Bronchial epithelial cell (primary cell): ENCODE data around the gene NFKBIB. TPM values are rescaled to one million over a fixed set of nuclear protein-coding genes. Genes with fewer than 3 reads are reported as not detected.

Experiments
- DNase-seq: peaks from one replicate; pipeline ENCODE4 v3.0.0-alpha.2; 2010; ENCODE audit warnings: low read depth
- FAIRE-seq: peaks from 2 replicates; lab custom pipeline; 2011; peaks lifted over from hg19 to GRCh38; lab: Jason Lieb, UNC
- H3K27me3 ChIP-seq: 2 replicates; pipeline ENCODE4 v1.5.1; 2011; ENCODE audit warnings: low read length; ENCODE audit not compliant: control insufficient read depth, insufficient read depth
- H3K36me3 ChIP-seq: 2 replicates; pipeline ENCODE4 v1.5.1; 2011; ENCODE audit warnings: low read length; ENCODE audit not compliant: control insufficient read depth, insufficient read depth
- H3K4me3 ChIP-seq: 2 replicates; pipeline ENCODE4 v1.5.1; 2011; ENCODE audit warnings: mild to moderate bottlenecking, low read depth, low read length, control low read depth
- total RNA-seq: library from RNA; depleted of rRNA; stranded (reverse); fragments of >200 nt; gene quantifications from 2 replicates; pipeline ENCODE4 v1.2.1, GENCODE V29; 2014
- TF ChIP-seq, protein P1 (sequence below): IDR thresholded peaks from 2 replicates; pipeline ENCODE4 v1.5.1; 2011; ENCODE audit warnings: mild to moderate bottlenecking, moderate library complexity, low read length, control low read depth, inconsistent platforms; ENCODE audit not compliant: insufficient read depth, severe bottlenecking

Gene NFKBIB, protein sequence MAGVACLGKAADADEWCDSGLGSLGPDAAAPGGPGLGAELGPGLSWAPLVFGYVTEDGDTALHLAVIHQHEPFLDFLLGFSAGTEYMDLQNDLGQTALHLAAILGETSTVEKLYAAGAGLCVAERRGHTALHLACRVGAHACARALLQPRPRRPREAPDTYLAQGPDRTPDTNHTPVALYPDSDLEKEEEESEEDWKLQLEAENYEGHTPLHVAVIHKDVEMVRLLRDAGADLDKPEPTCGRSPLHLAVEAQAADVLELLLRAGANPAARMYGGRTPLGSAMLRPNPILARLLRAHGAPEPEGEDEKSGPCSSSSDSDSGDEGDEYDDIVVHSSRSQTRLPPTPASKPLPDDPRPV
- total RNA-seq = 23.2 and 25.9 TPM in 2 replicates

DNA sequence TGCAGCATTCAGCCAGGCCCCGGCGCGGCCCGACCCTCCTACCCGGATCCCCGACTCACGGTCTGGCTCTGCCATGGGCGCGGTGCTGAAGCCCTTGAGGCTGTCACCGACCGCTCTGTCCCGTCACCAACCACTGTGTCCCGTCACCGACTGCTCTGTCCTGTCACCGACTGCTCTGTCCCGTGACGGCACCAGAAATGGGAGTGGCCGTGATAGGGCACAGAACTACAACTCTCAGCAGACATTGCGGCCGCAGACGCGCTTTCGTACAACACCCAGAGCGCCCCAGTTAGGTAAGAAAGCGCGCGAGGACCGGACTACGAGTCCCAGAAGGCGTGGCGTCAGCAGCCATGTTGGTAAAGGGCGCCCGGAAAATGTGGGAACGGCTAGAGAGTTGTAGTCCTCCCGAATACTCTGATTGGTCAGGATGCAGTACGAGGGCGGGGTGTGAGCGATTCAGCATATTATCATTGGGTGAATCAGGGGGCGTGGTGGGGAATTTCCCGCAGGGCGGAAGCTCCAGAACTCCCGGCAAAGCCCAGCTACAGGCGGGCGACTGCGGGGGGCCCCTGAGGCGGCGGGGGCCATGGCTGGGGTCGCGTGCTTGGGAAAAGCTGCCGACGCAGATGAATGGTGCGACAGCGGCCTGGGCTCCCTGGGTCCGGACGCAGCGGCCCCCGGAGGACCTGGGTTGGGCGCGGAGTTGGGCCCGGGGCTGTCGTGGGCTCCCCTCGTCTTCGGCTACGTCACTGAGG, at the start of gene NFKBIB, which contains the start of gene SIRT2:
Gene NFKBIB, plus strand, starts transcription at position 523 of the 755 bp plus-strand sequence. Its CDS starts 64 bp downstream, at position 587.
Gene SIRT2, minus strand, starts transcription at position 172 of the 755 bp plus-strand sequence. Its CDS starts 97 bp downstream, at position 75.
- DNase-seq = peak; percentile 99
- H3K36me3 ChIP-seq = no peaks in the 10 kb centered on the region
- TF ChIP-seq, protein P1, sequence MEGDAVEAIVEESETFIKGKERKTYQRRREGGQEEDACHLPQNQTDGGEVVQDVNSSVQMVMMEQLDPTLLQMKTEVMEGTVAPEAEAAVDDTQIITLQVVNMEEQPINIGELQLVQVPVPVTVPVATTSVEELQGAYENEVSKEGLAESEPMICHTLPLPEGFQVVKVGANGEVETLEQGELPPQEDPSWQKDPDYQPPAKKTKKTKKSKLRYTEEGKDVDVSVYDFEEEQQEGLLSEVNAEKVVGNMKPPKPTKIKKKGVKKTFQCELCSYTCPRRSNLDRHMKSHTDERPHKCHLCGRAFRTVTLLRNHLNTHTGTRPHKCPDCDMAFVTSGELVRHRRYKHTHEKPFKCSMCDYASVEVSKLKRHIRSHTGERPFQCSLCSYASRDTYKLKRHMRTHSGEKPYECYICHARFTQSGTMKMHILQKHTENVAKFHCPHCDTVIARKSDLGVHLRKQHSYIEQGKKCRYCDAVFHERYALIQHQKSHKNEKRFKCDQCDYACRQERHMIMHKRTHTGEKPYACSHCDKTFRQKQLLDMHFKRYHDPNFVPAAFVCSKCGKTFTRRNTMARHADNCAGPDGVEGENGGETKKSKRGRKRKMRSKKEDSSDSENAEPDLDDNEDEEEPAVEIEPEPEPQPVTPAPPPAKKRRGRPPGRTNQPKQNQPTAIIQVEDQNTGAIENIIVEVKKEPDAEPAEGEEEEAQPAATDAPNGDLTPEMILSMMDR = no peak
- H3K27me3 ChIP-seq = no peaks in the 10 kb centered on the region
- peak within 1 kb of the TSS; percentile 74 for H3K4me3 ChIP-seq
- FAIRE-seq = peak; percentile 68

DNA sequence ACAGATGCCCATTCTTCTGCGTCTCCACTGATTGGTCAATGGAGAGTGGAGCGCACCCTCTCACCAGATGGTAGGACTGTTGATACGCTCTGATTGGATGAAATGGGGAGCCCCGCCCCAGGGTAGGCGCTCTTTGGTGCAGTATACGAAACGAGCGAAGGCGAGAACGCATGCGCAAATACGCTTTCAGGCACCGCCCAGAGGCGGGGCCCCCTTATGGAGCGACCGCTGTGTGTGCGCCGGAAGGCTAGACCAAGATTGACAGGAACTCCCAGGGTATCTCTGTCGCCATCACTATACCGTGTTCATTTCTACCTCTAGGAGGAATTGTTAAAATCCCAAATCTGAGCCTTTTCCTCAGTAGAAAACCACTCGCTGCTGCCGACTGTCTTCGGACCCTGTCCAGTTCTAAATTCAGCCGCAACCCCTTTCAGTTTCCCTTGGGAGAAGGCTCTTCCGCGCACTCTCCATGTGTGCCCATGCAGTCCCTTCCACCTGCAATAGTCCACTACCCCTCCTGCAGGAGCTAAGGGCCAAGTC, 49.3 kb upstream of the NFKBIB start:
- peak; percentile 98 for FAIRE-seq
- peak; percentile 100 for DNase-seq
- Histone ChIP-seq H3K27me3 (no peaks in the 10 kb centered on the region), H3K36me3 (peaks cover 20% of the 10 kb centered on the region), H3K4me3 (peak overlapping the region; percentile 70)
- TF ChIP-seq, protein P1 = peak; percentile 13

- no peak for DNase-seq
- TF ChIP-seq, protein P1 = no peak
- peaks cover 15% of the 10 kb centered on the region for H3K36me3 ChIP-seq
- H3K4me3 ChIP-seq = peak overlapping the region; percentile 70
- H3K27me3 ChIP-seq = no peaks in the 10 kb centered on the region
- FAIRE-seq = no peak
Measured at GRCh38 chr19:38850976-38851621, 48.7 kb upstream of the NFKBIB start.

DNA sequence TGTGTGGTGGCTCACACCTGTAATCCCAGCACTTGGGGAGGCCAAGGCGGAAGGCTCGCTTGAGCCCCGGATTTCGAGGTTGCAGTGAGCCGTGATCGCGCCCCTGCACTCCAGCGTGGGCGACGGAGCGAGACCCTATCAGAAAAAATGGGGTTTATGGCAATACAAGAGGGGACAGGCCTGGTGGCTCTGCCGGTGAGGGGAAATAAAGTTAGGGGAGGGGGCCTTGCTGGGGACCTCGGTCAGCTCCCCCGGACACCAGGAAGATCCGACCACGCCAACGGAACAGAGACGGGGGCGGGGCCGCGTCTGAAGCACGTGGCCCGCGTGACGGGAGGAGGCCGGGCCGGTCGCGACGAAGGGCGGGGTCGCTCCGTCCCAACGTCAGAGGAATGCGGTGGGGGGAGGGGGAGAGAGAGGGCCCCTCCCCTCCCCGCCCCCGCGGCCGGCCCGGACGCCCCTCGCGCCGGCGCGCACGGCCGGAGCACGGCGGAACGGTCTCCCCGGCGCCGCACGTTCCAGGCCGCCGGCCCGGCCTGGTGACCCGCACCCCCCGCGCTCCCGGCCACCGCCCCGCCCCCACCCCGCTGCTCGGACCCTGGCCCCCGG, 48.0 kb upstream of the NFKBIB start:
- TF ChIP-seq, protein P1 = no peak
- Histone ChIP-seq H3K4me3 (peak overlapping the region; percentile 70), H3K27me3 (no peaks in the 10 kb centered on the region), H3K36me3 (peaks cover 10% of the 10 kb centered on the region)
- FAIRE-seq (no peak), DNase-seq (peak; percentile 62)

DNA sequence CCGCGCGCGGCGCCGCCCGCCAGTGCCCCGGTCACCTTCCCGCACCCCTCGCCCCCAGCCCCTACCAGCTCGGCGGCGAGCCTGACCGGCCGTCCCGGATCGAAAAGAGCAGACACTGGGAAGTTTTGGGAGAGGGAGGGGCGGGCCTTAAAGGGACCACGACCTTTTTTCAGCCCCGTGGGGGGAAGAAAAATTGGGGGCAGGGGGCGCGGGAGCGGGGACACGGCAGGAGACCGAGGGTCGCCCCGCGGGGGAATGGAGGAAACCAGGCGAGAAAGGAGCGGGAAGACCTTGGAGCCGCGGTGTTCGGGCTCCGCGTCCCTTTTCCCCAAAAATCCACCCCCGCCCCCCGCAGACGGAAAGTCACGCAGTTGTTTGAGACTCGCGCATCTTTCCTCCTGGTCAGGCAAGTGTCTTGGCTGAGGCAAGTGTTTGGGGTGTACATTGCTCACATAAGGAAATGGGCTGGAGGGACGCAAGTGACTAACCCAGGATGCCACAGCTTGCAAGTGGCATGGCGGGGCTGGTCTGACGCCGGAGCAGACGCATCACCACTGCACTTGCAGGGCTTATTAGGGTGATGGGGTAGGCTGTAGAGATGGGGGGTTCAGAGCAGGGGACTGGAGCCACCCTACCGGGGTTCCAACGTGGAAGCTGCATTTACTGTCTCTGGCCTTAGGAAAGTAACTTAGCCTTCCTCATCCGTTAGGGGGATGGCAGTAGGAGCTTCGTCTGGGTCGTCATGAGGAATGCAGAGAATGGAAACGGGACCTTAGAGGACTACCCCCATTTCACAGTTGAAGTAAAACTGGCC, 47.3 kb upstream of the NFKBIB start:
- peak; percentile 84 for DNase-seq
- Histone ChIP-seq H3K4me3 (peak overlapping the region; percentile 70), H3K27me3 (no peaks in the 10 kb centered on the region), H3K36me3 (peaks cover 4% of the 10 kb centered on the region)
- no peak for FAIRE-seq
- TF ChIP-seq, protein P1 = no peak
